Activated CD8-positive, alpha-beta memory T cell treated with anti-CD3 and anti-CD28 coated beads, Interleukin-2, amount 50 U/mL, for 48 hours (primary cell): ENCODE measurements around the gene TNIK.

ENCODE experiments used
- DNase-seq: peaks from one replicate; pipeline ENCODE4 v3.0.0-alpha.2; 2020

The TNIK gene

GRCh38 chr3:171115667-171116066 lies 344.5 kb downstream of the TNIK start:
- DNase-seq: no peak

- no peak for DNase-seq
Observed at GRCh38 chr3:171113716-171114115, 346.5 kb downstream of the TNIK start.

DNA sequence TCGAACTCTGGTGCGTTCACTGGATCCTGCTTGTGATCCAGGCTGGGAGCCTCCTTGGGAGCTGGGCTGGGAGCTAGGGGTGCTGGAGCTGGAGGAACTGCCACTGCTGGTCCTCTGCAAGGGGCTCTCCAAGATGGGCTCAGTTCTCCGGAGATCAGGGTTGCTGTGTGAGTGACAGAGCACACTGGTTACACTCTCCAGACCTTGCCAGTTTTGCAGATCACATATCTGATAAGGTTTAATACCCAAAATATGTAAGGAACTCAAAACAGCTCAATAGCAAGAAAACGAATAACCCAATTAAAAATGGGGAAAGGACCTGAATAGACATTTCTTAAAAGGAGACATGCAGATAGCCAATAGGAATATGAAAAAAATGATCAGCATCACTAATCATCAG lies 349.5 kb downstream of the TNIK start:
- DNase-seq: no peak

DNA sequence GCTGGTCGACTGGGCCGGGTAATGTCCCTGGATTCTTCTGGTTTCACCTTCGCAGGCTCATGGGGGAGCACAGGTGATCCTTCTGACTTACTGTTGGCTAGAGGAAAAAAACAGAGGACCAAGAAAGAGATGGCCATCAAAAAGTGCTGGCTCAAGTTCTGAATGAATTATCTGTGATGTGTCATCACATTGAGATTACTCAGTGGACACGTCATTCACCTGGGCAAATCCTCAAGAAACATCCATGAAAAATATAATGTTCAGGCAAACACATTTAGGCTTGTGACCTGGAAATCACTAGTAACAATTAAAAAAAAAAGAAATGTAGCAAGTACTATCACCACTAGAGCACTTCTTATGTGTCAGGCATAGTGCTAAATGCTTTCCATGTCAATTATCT lies 352.1 kb downstream of the TNIK start:
- DNase-seq: no peak

GRCh38 chr3:171103185-171103584 lies 357.0 kb downstream of the TNIK start:
- no peak for DNase-seq

DNA sequence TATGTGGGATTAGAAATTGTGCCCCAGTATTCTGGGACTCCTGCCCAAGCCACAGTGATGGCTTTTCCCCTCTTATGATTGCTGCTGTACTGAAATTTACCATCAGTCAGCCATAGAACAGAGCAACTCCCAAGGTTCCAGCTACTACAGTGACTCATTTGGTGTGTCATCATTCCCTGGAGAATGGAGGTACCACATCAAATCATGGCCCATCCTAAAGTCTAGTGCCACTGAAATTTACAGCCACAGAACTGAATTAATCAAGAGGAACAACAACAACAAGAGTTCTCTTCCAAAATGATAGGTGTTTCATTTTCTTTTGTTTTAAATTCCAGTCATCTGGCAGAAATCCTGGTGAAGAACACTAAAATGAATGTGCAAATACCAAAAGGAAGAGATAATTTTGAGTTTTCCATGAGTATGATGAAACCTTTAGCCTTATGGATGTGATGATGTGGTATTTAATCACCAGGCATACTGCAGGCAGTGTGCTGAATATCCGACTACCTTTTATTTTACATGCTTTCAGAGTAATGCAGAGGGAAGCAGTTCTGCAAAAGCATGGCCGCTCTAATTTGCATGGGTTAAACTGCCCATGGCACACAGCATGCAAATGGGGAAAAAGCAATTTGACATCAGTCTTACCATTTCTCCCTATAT lies 358.1 kb downstream of the TNIK start:
- no peak for DNase-seq

- DNase-seq: no peak
Observed at GRCh38 chr3:171099911-171100310, 360.3 kb downstream of the TNIK start.

DNA sequence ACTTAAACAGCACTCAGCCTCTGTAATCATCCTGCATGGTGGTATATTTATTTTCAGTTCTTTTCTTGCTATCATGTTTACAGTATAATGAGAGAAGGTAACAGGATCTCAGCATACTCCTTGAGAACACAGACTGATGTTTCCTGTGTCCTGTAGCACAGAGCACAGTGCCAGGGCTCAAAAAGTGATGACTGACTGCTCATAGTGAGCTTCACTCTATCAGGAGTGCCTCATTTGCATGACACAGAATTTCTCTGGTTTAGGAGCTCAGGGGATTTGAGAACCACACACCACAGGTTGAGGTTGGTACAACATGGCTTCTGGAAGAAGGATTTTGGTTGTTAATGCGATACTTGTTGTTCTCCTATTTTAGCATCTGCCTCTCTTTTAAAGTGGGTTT lies 365.1 kb downstream of the TNIK start:
- no peak for DNase-seq

- no peak for DNase-seq
Observed at GRCh38 chr3:171094411-171094810, 365.8 kb downstream of the TNIK start.

- DNase-seq: no peak
Observed at GRCh38 chr3:171093462-171093861, 366.7 kb downstream of the TNIK start.

DNA sequence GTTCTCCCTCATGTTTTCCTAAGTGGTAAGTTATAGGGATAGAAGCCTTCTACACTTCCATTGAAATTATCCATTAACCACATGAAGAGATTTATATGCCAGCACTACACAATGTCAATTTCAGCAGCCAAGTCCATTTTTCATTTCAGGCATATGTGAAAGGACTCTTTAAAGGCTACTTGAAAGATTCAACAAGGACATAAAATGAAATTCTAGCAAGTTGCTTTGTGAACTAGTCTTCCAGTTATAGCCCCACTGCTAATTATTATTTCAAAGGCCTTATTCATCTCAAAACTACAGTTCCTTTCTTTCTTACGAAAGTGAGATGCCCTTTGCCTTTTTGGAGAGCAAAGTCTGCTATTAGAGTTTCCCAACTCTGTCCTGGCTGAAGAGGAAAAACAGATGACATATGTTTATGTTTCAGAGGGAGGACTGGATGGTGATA lies 367.7 kb downstream of the TNIK start:
- DNase-seq: no peak

DNA sequence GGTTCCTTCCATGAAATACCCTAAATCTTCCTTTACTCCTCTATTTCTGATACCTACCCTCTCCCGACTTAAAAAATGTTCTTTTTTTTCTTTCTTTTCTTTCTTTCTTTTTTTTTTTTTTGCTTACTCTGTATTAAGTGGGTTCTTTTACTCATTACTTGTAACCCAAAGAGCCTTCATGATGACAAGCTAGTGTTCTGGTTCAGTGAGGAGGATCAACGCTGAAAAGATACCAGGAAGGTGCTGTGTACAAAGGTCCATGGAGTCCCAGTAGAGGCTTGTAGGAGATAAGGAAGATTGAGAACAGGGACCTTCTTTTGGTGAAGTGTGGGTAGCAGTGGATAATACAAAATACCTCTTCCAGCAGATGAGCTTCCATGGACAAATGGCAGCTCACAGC lies 369.9 kb downstream of the TNIK start:
- no peak for DNase-seq

- no peak for DNase-seq
Observed at GRCh38 chr3:171088964-171089754, 371.0 kb downstream of the TNIK start.

GRCh38 chr3:171088496-171088895 lies 371.7 kb downstream of the TNIK start:
- DNase-seq: no peak

DNA sequence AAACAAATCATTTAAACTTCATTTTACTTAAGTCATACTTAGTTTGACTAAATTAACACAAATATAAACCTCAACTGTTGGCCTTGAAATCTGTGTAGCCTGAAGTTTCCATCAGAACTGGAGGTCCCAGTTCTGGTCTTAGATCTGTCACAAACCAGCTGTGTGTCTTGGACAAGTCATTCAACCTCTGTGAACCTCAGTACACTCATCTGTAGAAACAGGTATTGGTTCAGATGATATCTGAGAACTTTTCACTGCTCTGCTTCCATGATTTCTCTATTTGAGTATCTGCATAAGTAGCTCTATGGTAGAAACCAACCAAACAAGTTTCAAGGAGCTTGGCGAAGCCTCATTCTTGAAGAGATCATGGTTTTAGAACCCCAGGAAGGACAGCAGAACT lies 373.3 kb downstream of the TNIK start:
- no peak for DNase-seq

- DNase-seq: no peak
Observed at GRCh38 chr3:171077261-171077660, 382.9 kb downstream of the TNIK start.

- DNase-seq: no peak
Observed at GRCh38 chr3:171072432-171072831, 387.8 kb downstream of the TNIK start.

- no peak for DNase-seq
Observed at GRCh38 chr3:171068658-171069057, 391.5 kb downstream of the TNIK start.

DNA sequence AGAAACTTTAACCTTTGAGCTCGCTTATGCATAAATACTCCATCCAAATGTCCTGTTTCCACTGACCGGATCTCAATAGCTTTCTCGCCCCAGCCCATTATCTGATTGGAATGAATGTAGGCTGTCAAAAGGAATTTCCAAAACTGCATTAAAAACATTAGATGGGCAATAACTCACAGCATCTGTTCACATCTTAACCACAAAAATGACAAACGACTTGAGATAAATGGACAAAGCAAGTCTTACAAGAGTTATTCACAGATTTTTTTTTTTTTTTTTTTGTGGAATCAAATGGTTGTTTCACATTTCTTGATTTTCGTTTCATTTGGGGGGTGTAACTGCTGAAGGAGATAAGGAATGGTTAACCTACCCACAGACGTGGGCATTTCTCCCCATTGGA lies 394.0 kb downstream of the TNIK start:
- no peak for DNase-seq

- no peak for DNase-seq
Observed at GRCh38 chr3:171065732-171066131, 394.5 kb downstream of the TNIK start.

DNA sequence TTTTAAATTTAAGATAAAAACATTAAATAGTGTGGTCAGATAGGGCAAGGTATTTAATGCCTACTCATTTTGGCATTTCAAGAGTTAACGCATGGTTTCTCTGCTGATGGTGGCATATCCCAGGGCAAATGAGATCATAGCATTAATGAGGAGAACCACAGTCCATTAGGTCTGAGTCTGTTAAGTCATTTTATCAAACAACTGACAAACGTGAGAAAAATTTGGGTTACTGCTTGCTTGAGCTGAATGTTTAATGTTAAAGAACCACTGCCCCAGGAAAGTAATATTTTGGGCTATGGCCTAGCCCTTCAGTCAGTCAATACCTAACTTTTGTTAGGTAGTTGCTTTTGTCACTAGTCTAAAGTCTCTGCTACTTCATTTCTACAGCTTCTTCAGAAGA lies 395.7 kb downstream of the TNIK start:
- DNase-seq: no peak

DNA sequence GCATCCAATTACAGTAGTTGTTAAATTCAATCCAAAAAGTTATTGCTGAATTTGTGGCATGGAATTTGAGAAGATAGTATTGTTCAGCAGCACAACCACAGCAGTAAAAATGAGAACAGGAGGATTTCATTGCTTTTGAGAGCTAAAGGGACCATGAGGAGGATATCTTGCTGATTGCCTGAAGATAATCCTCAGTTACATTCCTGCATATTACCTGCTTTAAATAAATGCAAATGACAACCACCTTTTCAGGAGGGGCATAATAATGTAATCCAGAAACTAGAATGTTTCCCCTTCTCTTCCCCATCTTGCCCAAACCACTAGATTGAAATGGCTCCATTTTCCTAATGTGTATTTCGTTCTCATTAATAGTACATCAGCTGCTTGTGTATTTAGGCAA lies 398.5 kb downstream of the TNIK start:
- DNase-seq: no peak

- no peak for DNase-seq
Observed at GRCh38 chr3:171059978-171060377, 400.2 kb downstream of the TNIK start.

GRCh38 chr3:171058873-171059603 lies 401.2 kb downstream of the TNIK start:
- DNase-seq: no peak
